GM23338 (cell line): ENCODE results near the gene QSOX1.

Experiments
- CREB1 ChIP-seq: fragments of 250-450 bp; sonication (Bioruptor Pico); IDR thresholded peaks from 2 replicates; pipeline ENCODE4 v1.5.0; 2020; ENCODE audit warnings: low read depth, mild to moderate bottlenecking, moderate library complexity
- CTCF ChIP-seq, 2 experiments: fragments of 200-600 bp in 1 of 2; sonication (generic) in 1 of 2; conservative IDR thresholded peaks; 2 replicates each; pipeline versions ENCODE4 v1.5.1 to v1.6.1; 2016 to 2017; ENCODE audit warnings: antibody characterized with exemption in 2 of 2, low read depth in 2 of 2, mild to moderate bottlenecking in 2 of 2, moderate library complexity in 1 of 2
- ETS1 ChIP-seq: IDR thresholded peaks from 2 replicates; pipeline ENCODE4 v1.6.1; 2016; ENCODE audit warnings: antibody characterized with exemption
- EZH2 ChIP-seq: fragments of 200-600 bp; sonication (generic); IDR thresholded peaks from one replicate; pipeline ENCODE4 v1.8.0; 2017; ENCODE audit warnings: antibody characterized with exemption, mild to moderate bottlenecking, low read depth; ENCODE audit not compliant: unreplicated experiment
- EZH2phosphoT487 ChIP-seq: fragments of 200-600 bp; sonication (generic); IDR thresholded peaks from one replicate; pipeline ENCODE4 v1.8.1; 2018; ENCODE audit warnings: antibody characterized with exemption; ENCODE audit not compliant: unreplicated experiment
- JUNB ChIP-seq: IDR thresholded peaks from one replicate; pipeline ENCODE4 v1.6.1; 2016; ENCODE audit warnings: antibody characterized with exemption; ENCODE audit not compliant: unreplicated experiment
- POLR2AphosphoS5 ChIP-seq: IDR thresholded peaks from 2 replicates; pipeline ENCODE4 v1.6.1; 2016; ENCODE audit warnings: antibody characterized with exemption, low read depth
- ZNF114 ChIP-seq: fragments of 250-450 bp; sonication (Bioruptor Pico); IDR thresholded peaks from 2 replicates; pipeline ENCODE4 v1.5.0; 2020; ENCODE audit warnings: mild to moderate bottlenecking, moderate library complexity
- ZNF331 ChIP-seq: fragments of 250-450 bp; sonication (Bioruptor Pico); IDR thresholded peaks from 2 replicates; pipeline ENCODE4 v1.5.0; 2020; ENCODE audit warnings: low read depth, mild to moderate bottlenecking, moderate library complexity

GRCh38 chr1:180158149-180159147, 3.8 kb downstream of the QSOX1 start:
- TF ChIP-seq CREB1 (CRISPR knock-in tag) = no peak
- no peak for TF ChIP-seq ZNF114
- no peak for TF ChIP-seq CTCF (conservative IDR thresholded peaks at IDR 0.05; ENCODE audit: low read depth in 2 of 2)
- no peak for TF ChIP-seq EZH2
- TF ChIP-seq EZH2phosphoT487 = no peak
- TF ChIP-seq POLR2AphosphoS5 = no peak
- TF ChIP-seq ZNF331 (CRISPR knock-in tag) = no peak
- TF ChIP-seq ETS1 = no peak
- TF ChIP-seq JUNB = no peak
